Pancreas (tissue), 10 donors: ENCODE measurements around the gene MID1. TPM values are rescaled to one million over a fixed set of nuclear protein-coding genes. Genes with fewer than 3 reads are reported as not detected.

ENCODE experiments used
- ATAC-seq, 4 donors: fragments of 200-7000 bp; cut with Tn5 transposase; one replicate each; pipeline versions ENCODE4 v1.8.0 to v1.9.1; 2020; ENCODE audit warnings: mild to moderate bottlenecking in 4 of 4, moderate library complexity in 4 of 4
- DNase-seq, 6 donors: peaks; one replicate each; pipeline ENCODE4 v3.0.0-alpha.2; 2020
- FAIRE-seq: peaks from 2 replicates; lab custom pipeline; 2012; peaks lifted over from hg19 to GRCh38; lab: Jason Lieb, UNC
- H3K27ac ChIP-seq, 4 donors: fragments of 200-600 bp; sonication (generic); 1 replicate in 3 of 4; 2 replicates in 1 of 4; pipeline versions ENCODE4 v1.5.0 to v1.8.0; 2020
- H3K27me3 ChIP-seq, 4 donors: fragments of 200-600 bp; one replicate each; pipeline ENCODE4 v1.8.0; 2021
- H3K36me3 ChIP-seq, 3 donors: fragments of 200-600 bp; sonication (generic) in 1 of 3; one replicate each; pipeline versions ENCODE4 v1.5.0 to v1.8.0; 2020 to 2021
- H3K4me1 ChIP-seq, 3 donors: fragments of 200-600 bp; one replicate each; pipeline ENCODE4 v1.8.0; 2021
- H3K4me3 ChIP-seq, 4 donors: fragments of 200-600 bp; sonication (generic) in 2 of 4; one replicate each; pipeline versions ENCODE4 v1.5.0 to v1.8.0; 2020 to 2021
- H3K9me3 ChIP-seq, 4 donors: fragments of 200-600 bp; one replicate each; pipeline ENCODE4 v1.8.0; 2021
- WGBS, 2 donors: extraction: QIAGEN DNeasy Blood & Tissue Kit; methylation state at CpG; one replicate each; pipeline ENCODE4 v1.1.7; 2013; 5-methylcytosine and 5-hydroxymethylcytosine counted together
- intact Hi-C, 3 donors: fragments of 100-400 bp; cut with DNase I; formaldehyde crosslinking; loops; one replicate each; pipeline versions ENCODE4 v1.11.1 to v1.14.2; 2022
- polyA plus RNA-seq, 2 donors: library from polyadenylated mRNA; stranded (reverse); fragments of 200-250 nt; gene quantifications; one replicate each; pipeline ENCODE4 v1.2.3, GENCODE V29; 2013
- total RNA-seq, 6 donors: library from RNA; stranded (reverse); fragmentation: NEBNext Ultra II Directional in 4 of 6; extraction: Animal tissue kit (Norgen Biotek cat#: 25700) in 4 of 6; gene quantifications; one replicate each; pipeline versions ENCODE4 v1.2.1 to v1.2.4, GENCODE V29; 2021 to 2023
- TF ChIP-seq, protein P1 (sequence below), 4 donors: fragments of 200-600 bp; sonication (generic) in 3 of 4; IDR thresholded peaks; one replicate each; pipeline versions ENCODE4 v1.5.0 to v1.8.0; 2021; ENCODE audit warnings: antibody characterized with exemption in 4 of 4
- donor health status: healthy with polysubstance abuse.
- donor health status: DM: no; HTN: no; CAD: no; lungs with moderate emphysema.
- donor health status: DM: no; HTN: no; CAD: no.
- donor health status: control.
- donor health status: control.
- donor health status: Bipolar disorder and iron deficiency.
- donor health status: DM: yes; HTN: yes; CAD: no.
- donor health status: DM: no; HTN: no; CAD: no.
- donor health status: DM: no; HTN: no; CAD: no.
- donor health status: DM: yes; HTN: yes; CAD: no.

The MID1 gene
- total and polyA plus RNA-seq, 8 donors, result 3.3 to 19.2 (median 5.1) TPM

DNA sequence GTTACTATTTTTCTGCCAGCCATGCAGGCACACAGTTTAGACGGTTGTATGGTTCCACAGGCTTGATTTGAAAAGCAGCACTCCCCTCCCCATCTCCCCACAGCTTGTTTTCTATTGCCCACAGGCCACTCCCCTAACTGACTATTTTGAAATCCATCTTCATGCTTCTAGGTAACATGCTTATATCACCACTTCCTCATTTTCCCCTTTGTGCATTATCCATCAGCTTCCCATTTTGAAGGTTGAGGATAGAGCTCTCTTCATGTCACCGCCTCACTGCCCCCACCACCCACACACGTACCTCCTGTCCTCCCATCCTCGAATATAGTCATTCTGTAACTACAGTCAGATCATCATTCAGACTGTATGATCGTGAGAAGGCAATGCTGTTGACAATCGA is 224.7 kb downstream of the MID1 start:
- Histone ChIP-seq H3K4me3 (no peak overlapping the region), H3K36me3 (no peaks in the 10 kb centered on the region), H3K27me3 (no peaks in the 10 kb centered on the region), H3K9me3 (no peaks in the 10 kb centered on the region), H3K4me1 (no peaks in the 10 kb centered on the region), H3K27ac (no peak overlapping the region)
- TF ChIP-seq, protein P1, sequence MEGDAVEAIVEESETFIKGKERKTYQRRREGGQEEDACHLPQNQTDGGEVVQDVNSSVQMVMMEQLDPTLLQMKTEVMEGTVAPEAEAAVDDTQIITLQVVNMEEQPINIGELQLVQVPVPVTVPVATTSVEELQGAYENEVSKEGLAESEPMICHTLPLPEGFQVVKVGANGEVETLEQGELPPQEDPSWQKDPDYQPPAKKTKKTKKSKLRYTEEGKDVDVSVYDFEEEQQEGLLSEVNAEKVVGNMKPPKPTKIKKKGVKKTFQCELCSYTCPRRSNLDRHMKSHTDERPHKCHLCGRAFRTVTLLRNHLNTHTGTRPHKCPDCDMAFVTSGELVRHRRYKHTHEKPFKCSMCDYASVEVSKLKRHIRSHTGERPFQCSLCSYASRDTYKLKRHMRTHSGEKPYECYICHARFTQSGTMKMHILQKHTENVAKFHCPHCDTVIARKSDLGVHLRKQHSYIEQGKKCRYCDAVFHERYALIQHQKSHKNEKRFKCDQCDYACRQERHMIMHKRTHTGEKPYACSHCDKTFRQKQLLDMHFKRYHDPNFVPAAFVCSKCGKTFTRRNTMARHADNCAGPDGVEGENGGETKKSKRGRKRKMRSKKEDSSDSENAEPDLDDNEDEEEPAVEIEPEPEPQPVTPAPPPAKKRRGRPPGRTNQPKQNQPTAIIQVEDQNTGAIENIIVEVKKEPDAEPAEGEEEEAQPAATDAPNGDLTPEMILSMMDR (IDR thresholded peaks at IDR 0.05), result no peak
- DNase-seq (no peak), FAIRE-seq (no peak), ATAC-seq (no peak)
- intact Hi-C loops, result no loop called here
- WGBS, 2 donors, result 50 to 51% methylated on average over 6 of the region's 6 CpGs
